Natural killer cell (primary cell): Measurements from ENCODE around the gene RBPMS2. TPM values are rescaled to one million over a fixed set of nuclear protein-coding genes. Genes with fewer than 3 reads are reported as not detected.

Source experiments
- ATAC-seq, 3 donors: fragments of 150-1000 bp in 2 of 3; fragments of 200-7000 bp in 1 of 3; cut with Tn5 transposase; 1 replicate in 1 of 3; 2 replicates in 2 of 3; pipeline ENCODE4 v1.10.0; 2021; ENCODE audit warnings: mild to moderate bottlenecking in 2 of 3, moderate library complexity in 2 of 3
- DNase-seq, 2 donors: peaks; one replicate each; pipeline versions ENCODE4 v3.0.0 to v3.0.0-alpha.2; 2013 to 2021; ENCODE audit warnings: mixed read lengths in 1 of 2
- H3K27ac ChIP-seq: one replicate; pipeline ENCODE4 v1.5.1; 2013; ENCODE audit warnings: mild to moderate bottlenecking, low read length
- H3K27me3 ChIP-seq: one replicate; pipeline ENCODE4 v1.6.1; 2013; ENCODE audit warnings: low read length; ENCODE audit not compliant: control insufficient read depth, insufficient read depth
- H3K36me3 ChIP-seq: one replicate; pipeline ENCODE4 v1.6.1; 2013; ENCODE audit warnings: low read length; ENCODE audit not compliant: control insufficient read depth, insufficient read depth
- H3K4me1 ChIP-seq: one replicate; pipeline ENCODE4 v1.6.1; 2013; ENCODE audit warnings: low read length; ENCODE audit not compliant: control insufficient read depth, insufficient read depth
- H3K4me3 ChIP-seq: one replicate; pipeline ENCODE4 v1.5.1; 2013; ENCODE audit warnings: low read length
- H3K9me3 ChIP-seq: one replicate; pipeline ENCODE4 v1.6.1; 2013; ENCODE audit warnings: low read length; ENCODE audit not compliant: control insufficient read depth, insufficient read depth
- H3K27ac Mint-ChIP-seq, 2 donors: one replicate each; pipeline ENCODE4 v1.8.0; 2022; ENCODE audit warnings: mild to moderate bottlenecking in 2 of 2, mixed read lengths in 2 of 2, moderate library complexity in 1 of 2
- H3K27me3 Mint-ChIP-seq, 2 donors: one replicate each; pipeline ENCODE4 v1.8.0; 2022; ENCODE audit warnings: low read depth in 2 of 2, mixed read lengths in 2 of 2
- H3K36me3 Mint-ChIP-seq: one replicate; pipeline ENCODE4 v1.8.0; 2022; ENCODE audit warnings: mixed read lengths
- H3K4me1 Mint-ChIP-seq, 2 donors: one replicate each; pipeline ENCODE4 v1.8.0; 2022; ENCODE audit warnings: mixed read lengths in 2 of 2
- H3K4me3 Mint-ChIP-seq: one replicate; pipeline ENCODE4 v1.8.0; 2022; ENCODE audit warnings: mild to moderate bottlenecking, moderate library complexity, mixed read lengths
- H3K9me3 Mint-ChIP-seq, 2 donors: one replicate each; pipeline ENCODE4 v1.8.0; 2022; ENCODE audit warnings: mixed read lengths in 2 of 2
- CTCF ChIP-seq: fragments of 200-600 bp; IDR thresholded peaks from one replicate; pipeline ENCODE4 v1.8.0; 2022; ENCODE audit warnings: antibody characterized with exemption
- WGBS: methylation state at CpG from one replicate; pipeline ENCODE4 v1.1.7; 2013; ENCODE audit warnings: missing lambda C conversion rate; ENCODE audit not compliant: insufficient coverage; 5-methylcytosine and 5-hydroxymethylcytosine counted together
- intact Hi-C: fragments of 100-400 bp; cut with micrococcal nuclease; formaldehyde crosslinking; loops from one replicate; pipeline ENCODE4 v1.14.2; 2022
- total RNA-seq, 4 donors: library from RNA; stranded (reverse); fragments of 120-200 nt in 1 of 4; gene quantifications; one replicate each; pipeline versions ENCODE4 v1.2.3 to v1.2.4, GENCODE V29; 2013 to 2022

RBPMS2 gene
- total RNA-seq, 3 donors from 2014 or later (not counting 1 experiment from before 2014, with no cell fraction given), result 7.2 to 25.8 (median 14.7) TPM

GRCh38 chr15:64739156-64739555 is 36.2 kb downstream of the RBPMS2 start:
- TF ChIP-seq CTCF, result no peak
- no peaks in the 10 kb centered on the region for H3K27me3 ChIP-seq
- ATAC-seq, result no peak
- H3K4me3 Mint-ChIP-seq, result no peak overlapping the region
- H3K9me3 ChIP-seq, result no peaks in the 10 kb centered on the region
- no peaks in the 10 kb centered on the region for H3K36me3 ChIP-seq
- H3K9me3 Mint-ChIP-seq, result no peaks in the 10 kb centered on the region
- H3K4me1 Mint-ChIP-seq, result no peaks in the 10 kb centered on the region
- no peaks in the 10 kb centered on the region for H3K4me1 ChIP-seq
- WGBS, result 80% methylated on average over 7 of the region's 7 CpGs
- H3K36me3 Mint-ChIP-seq, result no peaks in the 10 kb centered on the region
- intact Hi-C loops, result no loop called here
- no peaks in the 10 kb centered on the region for H3K27me3 Mint-ChIP-seq
- DNase-seq, result no peak
- H3K27ac Mint-ChIP-seq, result no peak overlapping the region
- no peak overlapping the region for H3K4me3 ChIP-seq
- no peak overlapping the region for H3K27ac ChIP-seq

GRCh38 chr15:64738226-64739095 is 36.9 kb downstream of the RBPMS2 start:
- Histone ChIP-seq H3K36me3 (no peaks in the 10 kb centered on the region), H3K9me3 (no peaks in the 10 kb centered on the region), H3K27me3 (no peaks in the 10 kb centered on the region), H3K27ac (no peak overlapping the region), H3K4me1 (no peaks in the 10 kb centered on the region), H3K4me3 (no peak overlapping the region)
- no peak for TF ChIP-seq CTCF
- Mint-ChIP-seq H3K36me3 (no peaks in the 10 kb centered on the region), H3K27ac (no peak overlapping the region), H3K27me3 (no peaks in the 10 kb centered on the region), H3K9me3 (no peaks in the 10 kb centered on the region), H3K4me1 (no peaks in the 10 kb centered on the region), H3K4me3 (no peak overlapping the region)
- no peak for ATAC-seq
- intact Hi-C loops, result no loop called here
- DNase-seq, result no peak
- WGBS, result 92% methylated on average over 27 of the region's 27 CpGs

- no peak for TF ChIP-seq CTCF
- no peak for ATAC-seq
- Mint-ChIP-seq H3K9me3 (no peaks in the 10 kb centered on the region), H3K27me3 (peaks cover 0 to 4% of the 10 kb centered on the region in 2 donors), H3K4me3 (no peak overlapping the region), H3K4me1 (peaks cover 8 to 15% of the 10 kb centered on the region in 2 donors), H3K27ac (no peak overlapping the region), H3K36me3 (no peaks in the 10 kb centered on the region)
- Histone ChIP-seq H3K36me3 (no peaks in the 10 kb centered on the region), H3K9me3 (no peaks in the 10 kb centered on the region), H3K27ac (no peak overlapping the region), H3K4me1 (peaks cover 9% of the 10 kb centered on the region), H3K4me3 (no peak overlapping the region), H3K27me3 (no peaks in the 10 kb centered on the region)
- intact Hi-C loops, result no loop called here
- DNase-seq, result no peak
- WGBS, result 94% methylated on average over 6 of the region's 7 CpGs
These were observed 43.1 kb downstream of the RBPMS2 start for GRCh38 chr15:64732156-64732860.
